Measurements from ENCODE around the gene IWS1. TPM values are rescaled to one million over a fixed set of nuclear protein-coding genes. Genes with fewer than 3 reads are reported as not detected.

The IWS1 gene
- total and polyA plus RNA-seq, 9 of the 15 experiments (the other 6 are each of a cell fraction or from before 2014, with no cell fraction given), result 20.8 to 67.2 (median 46.6) TPM

GRCh38 chr2:127448526-127448925 is 77.8 kb downstream of the IWS1 start (continued):
- TF ChIP-seq ARID3A (IDR thresholded peaks at IDR 0.05; ENCODE audit: borderline replicate concordance, low read depth, low read length) (no peak), KLF10 (CRISPR knock-in tag; IDR thresholded peaks at IDR 0.05) (no peak), EHMT2 (IDR thresholded peaks at IDR 0.05) (no peak), RBM39 (optimal IDR thresholded peaks at IDR 0.05; ENCODE audit: low read depth, low read length) (no peak)

GRCh38 chr2:127439343-127439742 is 86.9 kb downstream of the IWS1 start:
- no peaks in the 10 kb centered on the region for H3K4me1 ChIP-seq (replicated peaks in 1 of 2; ENCODE audit: control insufficient read depth in 2 of 2, insufficient read depth in 2 of 2, low read length in 2 of 2)
- H3K9ac ChIP-seq (ENCODE audit: insufficient read depth in 1 of 2, low read depth in 2 of 2, low read length in 2 of 2), result no peak overlapping the region
- POLR2A ChIA-PET, result interaction anchor here (0.6 kb wide), 1 partner anchor 72 kb away, joined by 6 read pairs; no protein-coding TSS in a partner anchor

More at GRCh38 chr2:127439343-127439742, 86.9 kb downstream of the IWS1 start:
- no TSS peak for BruUV-seq (replicated peaks)
- Histone ChIP-seq H3K4me2 (ENCODE audit: insufficient read depth, low read length) (no peak overlapping the region), H2AFZ (ENCODE audit: low read depth, low read length) (no peak overlapping the region), H3K9me1 (ENCODE audit: control insufficient read depth, insufficient read depth, low read length) (no peaks in the 10 kb centered on the region), H3K27me3 (ENCODE audit: control insufficient read depth in 2 of 2, insufficient read depth in 2 of 2, low read length in 2 of 2) (peaks cover 0 to 7% of the 10 kb centered on the region in 2 experiments; a peak in 2 of 5 replicates), H3K4me3 (no peak overlapping the region), H3K27ac (ENCODE audit: extremely low read depth, low read depth, low read length) (no peak overlapping the region), H4K20me1 (replicated peaks; ENCODE audit: control insufficient read depth, insufficient read depth, low read length) (no peaks in the 10 kb centered on the region), H3K36me3 (ENCODE audit: control insufficient read depth, insufficient read depth, low read length) (no peaks in the 10 kb centered on the region), H3K9me3 (replicated peaks; ENCODE audit: control insufficient read depth, insufficient read depth, low read depth, low read length) (no peaks in the 10 kb centered on the region; the same call in 1 of the 2 replicates), H3K79me2 (ENCODE audit: control insufficient read depth, insufficient read depth, low read length) (no peaks in the 10 kb centered on the region)
- no peak for DNase-seq (ENCODE audit: extremely low read depth in 1 of 4, low spot score in 3 of 4)
- in situ Hi-C loops (cut with MboI) (no loop called here), intact Hi-C loops (cut with micrococcal nuclease) (no loop called here)
- WGBS (ENCODE audit: insufficient coverage, low coverage, missing lambda C conversion rate), result 8% methylated on average over 5 of the region's 5 CpGs
- ATAC-seq, result no peak
- CTCF ChIA-PET (ENCODE audit: low intra/inter-chr PET ratio), result interaction anchor here (0.7 kb wide), 1 partner anchor 716 kb away, joined by 5 read pairs; no protein-coding TSS in a partner anchor
- FAIRE-seq, result no peak
- TF ChIP-seq HDAC1 (IDR thresholded peaks at IDR 0.05) (no peak), ZNF212 (CRISPR knock-in tag; IDR thresholded peaks at IDR 0.05) (no peak), RFX1 (IDR thresholded peaks at IDR 0.05) (no peak), ZNF780A (CRISPR knock-in tag; IDR thresholded peaks at IDR 0.05) (no peak), MTA3 (IDR thresholded peaks at IDR 0.05; ENCODE audit: borderline replicate concordance) (no peak), ZBTB8A (IDR thresholded peaks at IDR 0.05; ENCODE audit: partially characterized antibody) (no peak), OTX1 (CRISPR knock-in tag; IDR thresholded peaks at IDR 0.05) (no peak)
